Sigmoid colon (tissue), 7 donors: ENCODE measurements around the gene HDDC3. TPM values are rescaled to one million over a fixed set of nuclear protein-coding genes. Genes with fewer than 3 reads are reported as not detected.

ENCODE experiments used
- DNase-seq: peaks from one replicate; pipeline ENCODE4 v3.0.0-alpha.2; 2019
- H3K27ac ChIP-seq, 4 donors: fragments of 200-600 bp; sonication (generic); one replicate each; pipeline ENCODE4 v1.5.1; 2016 to 2019; ENCODE audit warnings: mild to moderate bottlenecking in 1 of 4
- H3K27me3 ChIP-seq, 3 donors: fragments of 200-600 bp; sonication (generic); one replicate each; pipeline ENCODE4 v1.5.1; 2019; ENCODE audit warnings: mild to moderate bottlenecking in 1 of 3
- H3K36me3 ChIP-seq, 4 donors: fragments of 200-600 bp; sonication (generic); one replicate each; pipeline ENCODE4 v1.5.1; 2016 to 2019
- H3K4me1 ChIP-seq, 4 donors: fragments of 200-600 bp; sonication (generic); one replicate each; pipeline ENCODE4 v1.5.1; 2017 to 2019
- H3K4me3 ChIP-seq, 4 donors: fragments of 200-600 bp; sonication (generic); one replicate each; pipeline ENCODE4 v1.5.1; 2017 to 2019; ENCODE audit warnings: mild to moderate bottlenecking in 2 of 4, moderate library complexity in 1 of 4
- H3K9me3 ChIP-seq, 4 donors: fragments of 200-600 bp in 3 of 4; sonication (generic) in 3 of 4; one replicate each; pipeline versions ENCODE4 v1.5.1 to v1.6.1; 2013 to 2019
- EP300 ChIP-seq, 4 donors: sonication (generic); formaldehyde crosslinking; IDR thresholded peaks; one replicate each; pipeline ENCODE4 v1.6.1; 2017; ENCODE audit warnings: antibody characterized with exemption in 4 of 4
- POLR2A ChIP-seq, 2 donors: fragments of 450-650 bp; IDR thresholded peaks; one replicate each; pipeline ENCODE4 v1.6.1; 2016; ENCODE audit warnings: antibody characterized with exemption in 2 of 2, mild to moderate bottlenecking in 2 of 2, moderate library complexity in 2 of 2
- POLR2AphosphoS5 ChIP-seq, 4 donors: sonication (generic); formaldehyde crosslinking; IDR thresholded peaks; one replicate each; pipeline ENCODE4 v1.6.1; 2017; ENCODE audit warnings: antibody characterized with exemption in 4 of 4
- WGBS, 2 donors: extraction: QIAGEN DNeasy Blood & Tissue Kit; methylation state at CpG; one replicate each; pipeline ENCODE4 v1.1.7; 2013; 5-methylcytosine and 5-hydroxymethylcytosine counted together
- intact Hi-C: fragments of 100-400 bp; cut with DNase I; formaldehyde crosslinking; loops from one replicate; pipeline ENCODE4 v1.15.1; 2023
- polyA plus RNA-seq, 3 donors: library from polyadenylated mRNA; stranded (reverse); fragments of 200-250 nt; gene quantifications; one replicate each; pipeline ENCODE4 v1.2.3, GENCODE V29; 2013
- total RNA-seq, 4 donors: library from RNA; depleted of rRNA; stranded (reverse); fragments of >200 nt; gene quantifications; one replicate each; pipeline ENCODE4 v1.1.0, GENCODE V29; 2016
- TF ChIP-seq, protein P1 (sequence below), 4 experiments: fragments of 450-650 bp in 3 of 4; fragments of 200-600 bp in 1 of 4; IDR thresholded peaks; one replicate each; pipeline ENCODE4 v1.5.1; 2016 to 2019; ENCODE audit warnings: antibody characterized with exemption in 4 of 4, mild to moderate bottlenecking in 3 of 4, moderate library complexity in 2 of 4
- donor health status: healthy with polysubstance abuse.
- donor health status: Bipolar disorder and iron deficiency.
- donor health status: healthy.

HDDC3 gene
- total and polyA plus RNA-seq, 7 donors = 5.2 to 27.0 (median 10.7) TPM

DNA sequence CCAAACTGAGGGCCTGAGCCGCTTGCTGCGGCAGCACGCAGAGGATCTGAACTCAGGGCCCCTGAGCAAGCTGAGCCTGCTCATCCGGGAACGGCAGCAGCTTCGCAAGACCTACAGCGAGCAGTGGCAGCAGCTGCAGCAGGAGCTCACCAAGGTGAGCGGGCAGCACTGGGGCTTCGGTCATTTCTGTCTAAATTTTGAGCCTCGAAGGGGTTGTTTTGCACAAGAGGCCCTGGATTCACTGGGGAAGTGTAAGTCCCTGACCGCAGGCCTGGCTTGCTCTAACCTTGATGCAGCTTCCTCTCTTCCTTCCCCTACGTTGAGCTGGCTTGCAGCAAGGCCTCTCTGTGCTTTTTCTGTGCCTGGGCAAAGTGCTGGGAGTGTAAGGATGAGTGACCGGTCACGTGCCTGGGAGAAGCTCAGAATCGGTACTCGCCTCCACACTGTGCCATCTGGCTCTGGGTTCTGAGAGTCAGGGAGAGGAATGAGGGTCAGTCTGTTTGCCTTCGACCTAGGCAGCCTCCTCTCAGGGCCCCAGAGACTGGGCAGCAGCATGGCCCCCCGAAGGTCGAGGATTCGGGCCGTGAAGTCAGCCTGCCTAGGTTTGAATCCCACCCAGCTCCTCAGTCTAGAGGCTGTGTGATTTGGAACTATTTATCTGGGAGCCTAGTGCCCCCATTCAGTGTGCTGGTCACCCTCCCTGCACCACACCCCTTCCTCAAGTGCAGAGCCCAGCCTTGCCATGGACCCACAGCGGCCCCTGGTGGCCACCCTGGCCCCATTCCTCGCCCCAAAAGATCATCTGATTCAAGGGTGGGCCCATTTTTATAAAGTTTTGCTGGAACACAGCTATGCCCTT is 46.7 kb downstream of the HDDC3 start:
- TF ChIP-seq, protein P1, sequence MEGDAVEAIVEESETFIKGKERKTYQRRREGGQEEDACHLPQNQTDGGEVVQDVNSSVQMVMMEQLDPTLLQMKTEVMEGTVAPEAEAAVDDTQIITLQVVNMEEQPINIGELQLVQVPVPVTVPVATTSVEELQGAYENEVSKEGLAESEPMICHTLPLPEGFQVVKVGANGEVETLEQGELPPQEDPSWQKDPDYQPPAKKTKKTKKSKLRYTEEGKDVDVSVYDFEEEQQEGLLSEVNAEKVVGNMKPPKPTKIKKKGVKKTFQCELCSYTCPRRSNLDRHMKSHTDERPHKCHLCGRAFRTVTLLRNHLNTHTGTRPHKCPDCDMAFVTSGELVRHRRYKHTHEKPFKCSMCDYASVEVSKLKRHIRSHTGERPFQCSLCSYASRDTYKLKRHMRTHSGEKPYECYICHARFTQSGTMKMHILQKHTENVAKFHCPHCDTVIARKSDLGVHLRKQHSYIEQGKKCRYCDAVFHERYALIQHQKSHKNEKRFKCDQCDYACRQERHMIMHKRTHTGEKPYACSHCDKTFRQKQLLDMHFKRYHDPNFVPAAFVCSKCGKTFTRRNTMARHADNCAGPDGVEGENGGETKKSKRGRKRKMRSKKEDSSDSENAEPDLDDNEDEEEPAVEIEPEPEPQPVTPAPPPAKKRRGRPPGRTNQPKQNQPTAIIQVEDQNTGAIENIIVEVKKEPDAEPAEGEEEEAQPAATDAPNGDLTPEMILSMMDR (IDR thresholded peaks at IDR 0.05) = peak; percentile 95 to 98 (median 96)
- no peak for TF ChIP-seq POLR2A (IDR thresholded peaks at IDR 0.05)
- DNase-seq = peak; percentile 89
- intact Hi-C loops = loop anchor here (1.0 to 10.0 kb wide), 4 partner anchors 169 to 571 kb away; partner anchors contain the start of gene BLM
- no peaks in the 10 kb centered on the region for H3K27me3 ChIP-seq
- H3K36me3 ChIP-seq = peaks cover 16 to 44% (median 27%) of the 10 kb centered on the region in 4 donors
- WGBS, 2 donors = 44 to 71% methylated on average over 23 of the region's 23 CpGs
- peaks cover 0 to 41% (median 35%) of the 10 kb centered on the region in 4 donors for H3K4me1 ChIP-seq
- H3K9me3 ChIP-seq = no peaks in the 10 kb centered on the region
- peak overlapping the region in 3 of 4 donors; percentile 54 to 71 (median 54) for H3K4me3 ChIP-seq
- peak overlapping the region; percentile 87 to 92 (median 90) for H3K27ac ChIP-seq

DNA sequence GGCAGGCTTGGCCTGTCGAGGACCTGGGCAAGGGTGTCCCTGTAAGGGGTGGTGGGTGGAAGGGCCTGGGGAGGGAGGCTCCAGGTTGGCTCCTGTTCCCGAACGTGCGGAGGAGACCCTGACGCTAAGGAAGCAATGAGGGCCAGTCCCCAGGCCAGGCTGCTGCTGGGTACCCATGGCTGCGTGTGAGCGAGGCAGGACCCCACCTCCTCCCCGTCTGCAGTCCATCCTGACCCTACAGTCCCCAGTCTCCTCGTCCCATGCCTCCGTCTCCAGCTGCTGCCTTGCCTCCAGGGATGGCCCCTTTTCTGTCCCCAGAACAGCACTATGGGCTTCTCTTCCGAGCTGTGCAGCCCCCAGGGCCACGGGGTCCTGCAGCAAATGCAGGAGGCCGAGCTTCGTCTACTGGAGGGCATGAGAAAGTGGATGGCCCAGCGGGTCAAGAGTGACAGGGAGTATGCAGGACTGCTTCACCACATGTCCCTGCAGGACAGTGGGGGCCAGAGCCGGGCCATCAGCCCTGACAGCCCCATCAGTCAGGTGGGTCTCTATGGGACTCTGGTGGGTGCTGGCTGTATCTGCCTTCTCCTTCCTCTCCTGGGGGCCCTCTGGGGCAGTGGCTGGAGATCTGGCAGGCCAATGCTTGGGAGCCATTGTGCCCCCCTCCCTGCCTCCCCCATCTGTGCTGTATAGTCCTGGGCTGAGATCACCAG is 47.5 kb downstream of the HDDC3 start:
- DNase-seq = no peak
- Histone ChIP-seq H3K9me3 (no peaks in the 10 kb centered on the region), H3K27ac (peak overlapping the region; percentile 87 to 92 (median 90)), H3K4me3 (peak overlapping the region; percentile 36 to 71 (median 54)), H3K36me3 (peaks cover 14 to 44% (median 30%) of the 10 kb centered on the region in 4 donors), H3K27me3 (no peaks in the 10 kb centered on the region), H3K4me1 (peaks cover 0 to 41% (median 35%) of the 10 kb centered on the region in 4 donors)
- TF ChIP-seq EP300 (IDR thresholded peaks at IDR 0.05) (no peak), POLR2AphosphoS5 (IDR thresholded peaks at IDR 0.05) (no peak), POLR2A (IDR thresholded peaks at IDR 0.05) (no peak)
- TF ChIP-seq, protein P1 (IDR thresholded peaks at IDR 0.05) = no peak
- intact Hi-C loops = loop anchor here (2.0 to 10.0 kb wide), 3 partner anchors 168 to 570 kb away; partner anchors contain the start of gene BLM
- WGBS, 2 donors = 44 to 72% methylated on average over 16 of the region's 16 CpGs

DNA sequence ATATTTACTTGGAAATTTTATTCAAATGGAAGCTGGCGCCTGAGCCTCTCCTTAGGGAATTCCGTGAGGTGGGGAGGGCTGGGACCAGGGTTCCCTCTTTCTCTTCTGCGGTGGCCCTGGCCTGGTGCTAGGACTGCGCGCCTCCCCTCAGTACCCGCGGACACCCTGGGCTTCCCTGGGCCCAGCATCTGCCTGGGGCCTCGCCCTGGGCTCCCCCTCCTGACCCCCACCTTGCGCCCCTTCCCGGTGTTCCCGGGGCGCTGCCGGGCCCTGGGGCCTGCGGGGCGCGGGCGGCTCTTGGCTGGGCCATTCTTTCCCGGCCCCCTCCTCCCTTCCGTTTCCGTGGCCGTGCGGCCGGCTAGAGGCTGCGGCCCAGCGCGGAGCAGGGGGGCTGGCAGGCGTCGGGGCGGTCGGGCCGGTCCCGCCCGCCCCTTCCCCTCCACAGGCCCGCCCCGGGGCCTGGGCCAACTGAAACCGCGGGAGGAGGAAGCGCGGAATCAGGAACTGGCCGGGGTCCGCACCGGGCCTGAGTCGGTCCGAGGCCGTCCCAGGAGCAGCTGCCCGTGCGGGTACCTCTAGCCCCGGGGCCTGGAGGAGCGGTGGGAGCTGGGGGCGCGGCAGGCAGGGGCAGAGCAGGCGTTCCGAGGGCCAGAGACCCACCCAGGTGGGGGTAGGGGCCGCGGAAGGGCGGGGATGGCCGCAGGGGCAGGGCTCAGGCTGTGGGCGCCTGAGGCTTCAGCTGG is 48.2 kb downstream of the HDDC3 start, which contains the start of gene FES:
TSS of gene FES (plus strand) at position 529 of the 743 bp plus-strand sequence. CDS start 542 bp downstream, outside the sequence.
- Histone ChIP-seq H3K4me3 (peak within 1 kb of the TSS; percentile 36 to 71 (median 54)), H3K36me3 (peaks cover 18 to 44% (median 31%) of the 10 kb centered on the region in 4 donors), H3K4me1 (peaks cover 0 to 41% (median 35%) of the 10 kb centered on the region in 4 donors), H3K27ac (peak within 1 kb of the TSS; percentile 87 to 92 (median 90)), H3K27me3 (no peaks in the 10 kb centered on the region), H3K9me3 (no peaks in the 10 kb centered on the region)
- DNase-seq = peak; percentile 86
- intact Hi-C loops = loop anchor here (2.0 to 10.0 kb wide), 3 partner anchors 167 to 569 kb away; partner anchors contain the start of gene BLM
- 7 to 10% methylated on average over 58 of the region's 58 CpGs for WGBS, 2 donors
- peak; percentile 26 to 64 (median 61) for TF ChIP-seq POLR2AphosphoS5 (IDR thresholded peaks at IDR 0.05)
- no peak for TF ChIP-seq EP300 (IDR thresholded peaks at IDR 0.05)
- TF ChIP-seq, protein P1 (IDR thresholded peaks at IDR 0.05) = no peak

DNA sequence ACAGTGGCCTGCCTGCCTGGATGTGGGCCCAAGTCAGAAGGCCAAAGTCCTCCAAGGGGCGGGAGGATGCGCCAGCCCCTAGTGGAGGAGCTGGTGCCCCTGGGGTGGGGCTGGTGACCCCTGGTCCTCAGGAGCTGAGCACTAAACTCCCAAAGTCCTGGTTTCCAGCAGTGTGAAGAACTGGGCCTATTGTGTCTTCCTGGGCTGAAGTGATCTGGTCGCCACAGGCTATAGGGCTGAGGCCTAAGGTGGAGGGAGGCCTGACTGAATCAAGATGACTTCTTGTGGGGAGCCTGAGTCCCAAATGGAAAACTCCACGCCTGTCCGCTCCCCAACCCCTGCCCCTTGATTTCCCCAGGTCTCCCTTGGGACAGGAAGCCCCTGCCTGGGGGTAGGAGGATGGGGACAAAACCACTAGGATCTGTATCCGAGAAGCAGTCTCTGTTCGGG is 48.8 kb downstream of the HDDC3 start:
- DNase-seq = no peak
- intact Hi-C loops = loop anchor here (10.0 kb wide), 2 partner anchors 349 to 569 kb away; no protein-coding TSS in a partner anchor
- Histone ChIP-seq H3K27ac (peak overlapping the region; percentile 87 to 92 (median 90)), H3K4me1 (peaks cover 0 to 41% (median 35%) of the 10 kb centered on the region in 4 donors), H3K36me3 (peaks cover 22 to 50% (median 37%) of the 10 kb centered on the region in 4 donors), H3K27me3 (no peaks in the 10 kb centered on the region), H3K9me3 (no peaks in the 10 kb centered on the region), H3K4me3 (peak overlapping the region; percentile 36 to 71 (median 54))
- TF ChIP-seq POLR2AphosphoS5 (IDR thresholded peaks at IDR 0.05) = no peak
- no peak for TF ChIP-seq POLR2A (IDR thresholded peaks at IDR 0.05)
- TF ChIP-seq EP300 (IDR thresholded peaks at IDR 0.05) = no peak
- TF ChIP-seq, protein P1 (IDR thresholded peaks at IDR 0.05) = no peak
- 63 to 64% methylated on average over 7 of the region's 7 CpGs for WGBS, 2 donors
